ENCODE measurements around the gene EEFSEC. TPM values are rescaled to one million over a fixed set of nuclear protein-coding genes. Genes with fewer than 3 reads are reported as not detected.

Gene EEFSEC
- total RNA-seq, 3 donors from 2014 or later: 9.7 to 10.9 (median 10.8) TPM

- DNase-seq: no peak
- Histone ChIP-seq H3K4me3 (no peak overlapping the region), H3K36me3 (ENCODE audit: low read depth) (no peaks in the 10 kb centered on the region), H3K4me1 (ENCODE audit: low read depth) (no peaks in the 10 kb centered on the region), H3K9me3 (no peaks in the 10 kb centered on the region)
- TF ChIP-seq, protein P1, sequence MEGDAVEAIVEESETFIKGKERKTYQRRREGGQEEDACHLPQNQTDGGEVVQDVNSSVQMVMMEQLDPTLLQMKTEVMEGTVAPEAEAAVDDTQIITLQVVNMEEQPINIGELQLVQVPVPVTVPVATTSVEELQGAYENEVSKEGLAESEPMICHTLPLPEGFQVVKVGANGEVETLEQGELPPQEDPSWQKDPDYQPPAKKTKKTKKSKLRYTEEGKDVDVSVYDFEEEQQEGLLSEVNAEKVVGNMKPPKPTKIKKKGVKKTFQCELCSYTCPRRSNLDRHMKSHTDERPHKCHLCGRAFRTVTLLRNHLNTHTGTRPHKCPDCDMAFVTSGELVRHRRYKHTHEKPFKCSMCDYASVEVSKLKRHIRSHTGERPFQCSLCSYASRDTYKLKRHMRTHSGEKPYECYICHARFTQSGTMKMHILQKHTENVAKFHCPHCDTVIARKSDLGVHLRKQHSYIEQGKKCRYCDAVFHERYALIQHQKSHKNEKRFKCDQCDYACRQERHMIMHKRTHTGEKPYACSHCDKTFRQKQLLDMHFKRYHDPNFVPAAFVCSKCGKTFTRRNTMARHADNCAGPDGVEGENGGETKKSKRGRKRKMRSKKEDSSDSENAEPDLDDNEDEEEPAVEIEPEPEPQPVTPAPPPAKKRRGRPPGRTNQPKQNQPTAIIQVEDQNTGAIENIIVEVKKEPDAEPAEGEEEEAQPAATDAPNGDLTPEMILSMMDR (IDR thresholded peaks at IDR 0.05): no peak
- intact Hi-C loops (cut with DNase I, micrococcal nuclease): no loop called here
- no peak for ATAC-seq
Observed at GRCh38 chr3:128409624-128410581, 256.6 kb downstream of the EEFSEC start.

DNA sequence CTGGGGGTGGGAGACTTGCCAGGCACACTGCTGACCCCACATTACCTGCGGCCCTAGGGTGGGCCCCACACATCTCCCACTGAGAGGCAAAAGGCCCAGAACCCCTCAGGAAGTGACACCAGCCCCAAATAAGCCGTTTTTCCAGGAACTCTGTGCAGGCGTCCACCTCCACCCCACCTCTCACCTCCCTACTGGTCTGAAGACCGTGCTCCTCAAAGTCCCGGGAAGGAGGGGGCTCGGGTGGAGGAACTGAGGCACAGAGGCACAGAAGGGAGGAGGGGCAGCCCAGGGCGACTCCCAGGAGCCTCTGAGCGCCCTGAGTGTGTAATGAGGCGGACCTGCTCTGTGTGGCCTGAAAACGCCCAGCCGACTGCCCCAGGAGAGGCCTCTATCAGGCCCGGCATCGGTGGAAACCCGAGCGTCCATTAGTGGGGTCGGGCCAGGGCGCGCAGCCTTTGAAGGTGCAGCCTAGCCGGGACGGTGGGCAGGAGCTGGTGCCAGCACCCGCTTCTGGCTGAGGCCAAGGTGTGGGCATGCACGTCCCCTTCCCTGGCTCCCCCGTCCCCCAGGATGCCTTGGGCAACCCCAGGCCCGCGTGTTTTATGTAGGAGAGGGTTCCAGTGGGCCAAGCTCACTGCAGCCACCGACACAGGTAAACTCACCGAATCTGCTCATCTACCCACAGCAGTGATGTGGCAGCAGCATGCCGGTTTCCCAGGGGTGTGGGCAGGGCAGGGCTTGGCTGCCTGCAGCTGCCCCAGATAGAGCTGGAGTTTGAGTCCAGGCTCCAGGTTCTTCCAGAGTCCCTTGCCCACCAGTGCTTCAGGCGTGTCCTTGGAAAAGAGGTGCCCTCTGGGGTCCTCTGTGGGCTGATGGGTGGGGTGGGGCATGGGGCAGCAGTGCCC lies 257.6 kb downstream of the EEFSEC start:
- TF ChIP-seq, protein P1 (IDR thresholded peaks at IDR 0.05): no peak
- ATAC-seq: no peak
- DNase-seq: no peak
- Histone ChIP-seq H3K4me3 (no peak overlapping the region), H3K9me3 (no peaks in the 10 kb centered on the region), H3K36me3 (ENCODE audit: low read depth) (no peaks in the 10 kb centered on the region), H3K4me1 (ENCODE audit: low read depth) (no peaks in the 10 kb centered on the region)
- intact Hi-C loops (cut with DNase I, micrococcal nuclease): no loop called here

DNA sequence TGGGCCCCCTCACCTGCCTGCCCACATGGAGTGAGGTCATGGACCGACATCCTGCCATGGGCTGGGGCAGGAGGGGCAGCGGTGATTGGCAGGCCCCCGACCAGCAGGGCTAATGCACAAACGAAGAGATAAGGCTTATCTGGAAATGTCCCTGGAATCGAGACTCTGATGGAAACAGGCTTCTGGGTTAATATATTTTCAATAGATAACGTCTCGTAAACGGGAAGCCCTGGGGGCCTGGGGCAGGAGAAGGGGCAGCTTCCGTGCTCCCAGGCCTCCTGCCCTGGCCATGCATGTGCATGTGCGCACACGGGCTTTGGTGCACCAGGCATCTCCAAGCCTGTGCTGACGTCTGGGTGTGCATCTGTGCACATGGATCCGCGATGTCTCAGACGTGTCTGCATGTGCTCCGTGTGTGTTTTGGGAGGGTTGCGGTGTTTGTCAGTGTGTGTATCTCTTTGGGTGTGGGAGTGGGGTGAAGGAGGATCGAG lies 258.3 kb downstream of the EEFSEC start:
- ATAC-seq (no peak), DNase-seq (no peak)
- H3K4me1 ChIP-seq (ENCODE audit: low read depth): no peaks in the 10 kb centered on the region
- no peak overlapping the region for H3K4me3 ChIP-seq
- intact Hi-C loops (cut with DNase I, micrococcal nuclease): no loop called here
- H3K36me3 ChIP-seq (ENCODE audit: low read depth): no peaks in the 10 kb centered on the region
- TF ChIP-seq, protein P1 (IDR thresholded peaks at IDR 0.05): no peak
- H3K9me3 ChIP-seq: no peaks in the 10 kb centered on the region

DNA sequence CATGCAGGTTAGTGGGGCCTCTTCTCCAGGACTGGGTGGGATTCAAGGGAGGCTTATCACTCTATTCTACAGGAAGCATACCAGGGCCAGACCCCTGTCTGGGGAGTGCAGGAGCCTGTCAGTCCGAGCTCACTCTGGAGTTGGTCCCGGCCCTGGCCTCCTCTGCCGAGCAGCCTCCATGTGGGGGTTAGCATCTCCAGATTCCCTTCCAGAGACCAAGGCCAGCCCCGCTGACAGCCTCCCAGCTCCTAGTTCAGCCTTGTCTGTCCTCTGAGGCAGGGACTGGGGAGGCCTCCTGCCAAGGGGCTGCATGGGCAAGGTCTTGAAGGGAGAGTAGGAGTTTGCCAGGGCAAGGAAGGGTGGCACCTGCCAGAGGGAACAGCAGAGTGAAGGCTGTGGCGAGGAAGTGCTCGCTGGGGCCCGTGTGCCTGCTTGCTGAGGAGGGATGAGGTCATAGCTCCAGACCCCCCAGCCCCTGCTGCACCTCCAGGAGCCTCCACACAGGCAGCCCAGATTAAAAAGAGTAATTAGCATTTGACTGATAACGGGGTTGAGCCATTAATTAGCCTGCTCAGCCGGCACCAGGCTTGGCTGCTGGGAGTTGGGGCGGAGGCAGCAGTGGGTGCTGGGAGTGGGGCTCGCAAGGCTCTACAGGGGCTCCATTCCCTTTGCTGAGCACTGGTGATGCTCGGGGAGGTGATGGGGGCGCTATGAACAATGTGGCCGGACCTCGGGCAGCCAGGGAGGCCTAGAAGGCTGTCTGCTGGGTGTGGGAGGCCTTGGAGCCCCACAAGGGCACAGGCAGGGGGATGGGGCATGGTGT lies 259.1 kb downstream of the EEFSEC start:
- Histone ChIP-seq H3K4me1 (ENCODE audit: low read depth) (no peaks in the 10 kb centered on the region), H3K36me3 (ENCODE audit: low read depth) (no peaks in the 10 kb centered on the region), H3K9me3 (no peaks in the 10 kb centered on the region), H3K4me3 (no peak overlapping the region)
- no peak for DNase-seq
- ATAC-seq: no peak
- intact Hi-C loops (cut with DNase I, micrococcal nuclease): no loop called here
- TF ChIP-seq, protein P1 (IDR thresholded peaks at IDR 0.05): no peak

- intact Hi-C loops (cut with DNase I, micrococcal nuclease): no loop called here
Observed at GRCh38 chr3:128413003-128413370, 259.7 kb downstream of the EEFSEC start.

More at GRCh38 chr3:128413003-128413370, 259.7 kb downstream of the EEFSEC start:
- TF ChIP-seq, protein P1 (IDR thresholded peaks at IDR 0.05): no peak
- no peak for DNase-seq
- no peaks in the 10 kb centered on the region for H3K4me1 ChIP-seq (ENCODE audit: low read depth)
- no peaks in the 10 kb centered on the region for H3K36me3 ChIP-seq (ENCODE audit: low read depth)
- no peaks in the 10 kb centered on the region for H3K9me3 ChIP-seq
- ATAC-seq: no peak
- H3K4me3 ChIP-seq: no peak overlapping the region

All from mucosa of descending colon (tissue), 3 donors.